B cell (primary cell): ENCODE results near the gene ARL3. TPM values are rescaled to one million over a fixed set of nuclear protein-coding genes. Genes with fewer than 3 reads are reported as not detected.

ENCODE experiments used
- ATAC-seq: fragments of 200-7000 bp; cut with Tn5 transposase; one replicate; pipeline ENCODE4 v1.10.0; 2021; ENCODE audit warnings: low read depth, mild to moderate bottlenecking, moderate number of reproducible peaks, moderate library complexity
- CTCF ChIA-PET: fragments of 350-600 bp; sonication (Branson Sonifier 250); formaldehyde crosslinking; loops from one replicate; lab custom pipeline; 2021; ENCODE audit warnings: antibody characterized with exemption, inconsistent platforms; lab: Charles Lee
- POLR2A ChIA-PET: fragments of 350-600 bp; sonication (Branson Sonifier 250); formaldehyde crosslinking; loops from one replicate; lab custom pipeline; 2021; ENCODE audit warnings: antibody characterized with exemption; lab: Charles Lee
- DNase-seq: peaks from one replicate; pipeline ENCODE4 v3.0.0; 2013
- H2AFZ ChIP-seq: 2 replicates; pipeline ENCODE4 v1.6.1; 2012; ENCODE audit warnings: mild to moderate bottlenecking, low read depth, low read length; ENCODE audit not compliant: insufficient read depth, poor library complexity, severe bottlenecking
- H3K27ac ChIP-seq, 2 donors: 1 replicate in 1 of 2; 2 replicates in 1 of 2; pipeline ENCODE4 v1.5.1; 2012 to 2013; ENCODE audit warnings: low read length in 2 of 2, mild to moderate bottlenecking in 2 of 2, moderate library complexity in 1 of 2
- H3K27me3 ChIP-seq, 4 experiments: fragments of 200-600 bp in 1 of 4; sonication (generic) in 1 of 4; replicated peaks in 1 of 4; 1 replicate in 2 of 4; 2 replicates in 2 of 4; pipeline versions ENCODE4 v1.6.1 to v1.7.0; 2013 to 2016; ENCODE audit warnings: low read length in 3 of 4, mild to moderate bottlenecking in 2 of 4, mixed read lengths in 1 of 4, moderate library complexity in 1 of 4; ENCODE audit not compliant: insufficient read depth in 4 of 4, control insufficient read depth in 3 of 4; ENCODE audit errors: control extremely low read depth in 1 of 4
- H3K36me3 ChIP-seq, 2 experiments: replicated peaks in 1 of 2; 1 replicate in 1 of 2; 2 replicates in 1 of 2; pipeline versions ENCODE4 v1.6.1 to v1.7.1; 2013; ENCODE audit warnings: low read length in 1 of 2; ENCODE audit not compliant: insufficient read depth in 2 of 2, control insufficient read depth in 1 of 2; ENCODE audit errors: control extremely low read depth in 1 of 2, extremely low read depth in 1 of 2
- H3K4me1 ChIP-seq, 2 donors: fragments of 200-600 bp in 1 of 2; sonication (generic) in 1 of 2; 1 replicate in 1 of 2; 2 replicates in 1 of 2; pipeline versions ENCODE4 v1.5.1 to v1.6.1; 2013 to 2017; ENCODE audit warnings: low read length in 2 of 2; ENCODE audit not compliant: control insufficient read depth in 2 of 2, insufficient read depth in 2 of 2
- H3K4me2 ChIP-seq: replicated peaks from 2 replicates; pipeline ENCODE3; 2012; ENCODE audit warnings: mild to moderate bottlenecking, low read depth, low read length; ENCODE audit not compliant: poor library complexity, severe bottlenecking
- H3K4me3 ChIP-seq, 5 experiments: fragments of 200-600 bp in 1 of 5; sonication (generic) in 1 of 5; 1 replicate in 3 of 5; 2 replicates in 2 of 5; pipeline versions ENCODE4 v1.5.1 to v1.7.0; 2011 to 2016; ENCODE audit warnings: low read length in 4 of 5, mild to moderate bottlenecking in 4 of 5, low read depth in 2 of 5, control low read depth in 1 of 5, moderate library complexity in 1 of 5; ENCODE audit not compliant: insufficient read depth in 1 of 5; ENCODE audit errors: control extremely low read depth in 1 of 5, extremely low read depth in 1 of 5
- H3K79me2 ChIP-seq: fragments of 200-600 bp; sonication (generic); one replicate; pipeline ENCODE4 v1.6.0; 2016; ENCODE audit warnings: low read length; ENCODE audit not compliant: control insufficient read depth, insufficient read depth
- H3K9ac ChIP-seq: fragments of 200-600 bp; sonication (generic); 2 replicates; pipeline ENCODE4 v1.6.1; 2017; ENCODE audit warnings: mild to moderate bottlenecking, low read length, moderate library complexity
- H3K9me3 ChIP-seq, 3 donors: one replicate each; pipeline versions ENCODE4 v1.6.1 to v1.7.1; 2013; ENCODE audit warnings: low read length in 2 of 3; ENCODE audit not compliant: control insufficient read depth in 2 of 3, insufficient read depth in 1 of 3; ENCODE audit errors: control extremely low read depth in 1 of 3
- H4K20me1 ChIP-seq: 2 replicates; pipeline ENCODE4 v1.6.0; 2012; ENCODE audit warnings: mild to moderate bottlenecking, low read length; ENCODE audit not compliant: insufficient read depth, control insufficient read depth, poor library complexity, severe bottlenecking
- H3K27ac Mint-ChIP-seq: one replicate; pipeline ENCODE4 v1.8.0; 2021; ENCODE audit warnings: mixed read lengths
- H3K27me3 Mint-ChIP-seq: one replicate; pipeline ENCODE4 v1.8.0; 2021; ENCODE audit warnings: mixed read lengths
- H3K4me1 Mint-ChIP-seq: one replicate; pipeline ENCODE4 v1.8.0; 2021; ENCODE audit warnings: mixed read lengths
- H3K4me3 Mint-ChIP-seq: one replicate; pipeline ENCODE4 v1.8.0; 2021; ENCODE audit warnings: mixed read lengths
- H3K9me3 Mint-ChIP-seq: one replicate; pipeline ENCODE4 v1.8.0; 2022; ENCODE audit warnings: mixed read lengths; ENCODE audit not compliant: insufficient read depth
- CTCF ChIP-seq: fragments of 200-600 bp; IDR thresholded peaks from one replicate; pipeline ENCODE4 v1.8.0; 2022; ENCODE audit warnings: antibody characterized with exemption, mild to moderate bottlenecking
- EZH2 ChIP-seq: IDR thresholded peaks from 2 replicates; pipeline ENCODE4 v1.6.1; 2012; ENCODE audit warnings: borderline replicate concordance, low read depth, mild to moderate bottlenecking, moderate library complexity, low read length; ENCODE audit not compliant: insufficient read depth, poor library complexity, severe bottlenecking
- WGBS: methylation state at CpG from one replicate; pipeline ENCODE4 v1.1.5; 2013; ENCODE audit warnings: missing lambda C conversion rate; ENCODE audit not compliant: insufficient coverage; 5-methylcytosine and 5-hydroxymethylcytosine counted together
- intact Hi-C: fragments of 100-400 bp; cut with micrococcal nuclease; formaldehyde crosslinking; loops from one replicate; pipeline ENCODE4 v1.10.0; 2022
- polyA plus RNA-seq: library from polyadenylated mRNA; depleted of rRNA; stranded (reverse); fragments of >200 nt; gene quantifications from 2 replicates; pipeline ENCODE4 v1.2.3, GENCODE V29; 2012
- total RNA-seq, 2 donors: library from RNA; stranded (reverse); fragments of 120-200 nt in 1 of 2; gene quantifications; 1 replicate in 1 of 2; 2 replicates in 1 of 2; pipeline versions ENCODE4 v1.2.3 to v1.2.4, GENCODE V29; 2013 to 2022

ARL3 gene
- total and polyA plus RNA-seq, 2 donors (not counting 1 experiment from before 2014, with no cell fraction given): 0.91 to 5.5 TPM

DNA sequence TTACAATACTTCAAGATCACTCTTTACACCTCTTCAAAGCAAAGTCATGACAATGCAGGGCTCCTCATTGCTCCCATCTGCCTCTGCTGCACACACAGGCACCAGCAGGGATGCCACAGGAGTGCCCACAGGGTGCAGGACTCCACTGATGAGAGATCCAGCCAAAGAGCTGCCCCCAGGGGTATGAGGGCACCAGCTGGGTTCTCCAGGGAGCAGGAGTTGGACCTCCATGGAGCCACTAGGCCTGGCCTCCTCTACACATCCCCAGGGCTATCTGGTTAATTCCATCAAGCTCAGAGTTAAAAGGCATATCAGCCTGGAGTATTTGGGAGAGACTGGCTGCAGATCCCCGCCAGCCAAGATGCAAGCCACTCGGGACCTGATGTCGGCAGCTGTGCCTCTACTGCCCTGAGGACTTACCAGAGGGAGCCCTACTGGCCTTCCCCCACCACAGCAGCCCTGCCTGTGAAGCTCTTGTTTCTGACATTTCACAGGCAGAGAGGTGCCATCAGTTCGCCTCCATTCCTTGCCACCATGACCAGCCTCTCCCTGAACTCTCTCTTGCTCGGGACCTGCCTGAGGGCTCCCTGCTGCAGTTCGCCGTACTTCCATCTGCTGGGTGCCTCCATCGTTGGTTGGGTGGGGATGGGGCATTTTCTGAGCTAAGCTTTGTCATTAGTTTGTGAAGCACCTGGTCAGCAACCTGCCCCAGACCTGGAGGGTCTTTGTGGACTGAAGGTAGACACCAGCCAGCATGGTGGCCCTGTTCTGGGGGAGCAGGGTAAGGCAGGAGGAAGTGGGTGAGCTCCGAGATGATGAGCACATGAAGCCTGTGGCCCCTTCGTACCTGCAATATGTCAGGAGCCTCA is 82.4 kb downstream of the ARL3 start:
- no peaks in the 10 kb centered on the region for H4K20me1 ChIP-seq
- ChIA-PET POLR2A (no interaction called here), CTCF (interaction anchor here (1.2 kb wide), 1 partner anchor 48 kb away, joined by 3 read pairs; no protein-coding TSS in a partner anchor)
- H3K4me3 Mint-ChIP-seq: no peak overlapping the region
- H3K4me1 Mint-ChIP-seq: peaks cover 12% of the 10 kb centered on the region
- no peak overlapping the region for H3K9ac ChIP-seq
- ATAC-seq: no peak
- H3K9me3 Mint-ChIP-seq: no peaks in the 10 kb centered on the region
- H3K4me3 ChIP-seq: no peak overlapping the region
- no peak overlapping the region for H3K27ac ChIP-seq
- H3K27me3 Mint-ChIP-seq: no peaks in the 10 kb centered on the region
- H3K4me2 ChIP-seq: no peak overlapping the region
- peaks cover 10 to 16% of the 10 kb centered on the region in 2 donors for H3K4me1 ChIP-seq
- H2AFZ ChIP-seq: no peak overlapping the region
- H3K27ac Mint-ChIP-seq: no peak overlapping the region
- no peak for DNase-seq
- no peak for TF ChIP-seq EZH2
- TF ChIP-seq CTCF: no peak
- 90% methylated on average over 10 of the region's 10 CpGs for WGBS
- H3K27me3 ChIP-seq: no peaks in the 10 kb centered on the region
- no peaks in the 10 kb centered on the region for H3K79me2 ChIP-seq
- H3K9me3 ChIP-seq: no peaks in the 10 kb centered on the region
- intact Hi-C loops: no loop called here
- peaks cover 0 to 8% of the 10 kb centered on the region in 2 experiments for H3K36me3 ChIP-seq

DNA sequence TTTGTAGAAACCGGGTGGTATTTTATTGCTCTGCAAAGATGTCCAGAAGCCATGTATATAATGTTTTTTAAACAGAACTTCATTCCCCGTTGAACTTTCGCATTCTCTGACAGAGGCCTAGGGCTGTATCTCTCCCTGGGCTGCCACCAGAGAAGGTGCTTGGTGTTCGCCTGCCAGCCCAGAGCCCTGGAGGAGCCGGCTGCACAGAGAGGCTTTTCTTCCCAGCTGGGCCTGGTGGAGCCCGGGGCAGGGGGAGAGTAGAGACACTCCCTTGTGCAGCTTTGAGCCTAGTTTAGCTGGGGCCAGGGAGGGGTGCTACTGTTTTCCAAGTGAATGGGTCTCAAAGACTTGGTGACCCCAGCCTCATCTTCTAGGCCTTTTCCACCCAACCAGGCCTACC is 83.5 kb downstream of the ARL3 start:
- Histone ChIP-seq H3K9me3 (no peaks in the 10 kb centered on the region), H3K79me2 (no peaks in the 10 kb centered on the region), H2AFZ (no peak overlapping the region), H3K36me3 (peaks cover 0 to 9% of the 10 kb centered on the region in 2 experiments), H3K27ac (no peak overlapping the region), H3K4me1 (peaks cover 7 to 15% of the 10 kb centered on the region in 2 donors), H4K20me1 (no peaks in the 10 kb centered on the region), H3K27me3 (no peaks in the 10 kb centered on the region), H3K4me3 (no peak overlapping the region), H3K4me2 (no peak overlapping the region), H3K9ac (no peak overlapping the region)
- Mint-ChIP-seq H3K27ac (no peak overlapping the region), H3K9me3 (no peaks in the 10 kb centered on the region), H3K4me3 (no peak overlapping the region), H3K27me3 (no peaks in the 10 kb centered on the region), H3K4me1 (peaks cover 15% of the 10 kb centered on the region)
- ATAC-seq: no peak
- WGBS: 94% methylated on average over 5 of the region's 6 CpGs
- CTCF ChIA-PET: no interaction called here
- no peak for TF ChIP-seq EZH2
- TF ChIP-seq CTCF: no peak
- DNase-seq: no peak
- intact Hi-C loops: no loop called here
- POLR2A ChIA-PET: no interaction called here
